Sigmoid colon (tissue), 4 donors: ENCODE measurements around the gene SPACA7.

Experiments used
- POLR2AphosphoS5 ChIP-seq, 4 donors: sonication (generic); formaldehyde crosslinking; IDR thresholded peaks; one replicate each; pipeline ENCODE4 v1.6.1; 2017; ENCODE audit warnings: antibody characterized with exemption in 4 of 4
- TF ChIP-seq, protein P1 (sequence below), 4 experiments: fragments of 450-650 bp in 3 of 4; fragments of 200-600 bp in 1 of 4; IDR thresholded peaks; one replicate each; pipeline ENCODE4 v1.5.1; 2016 to 2019; ENCODE audit warnings: antibody characterized with exemption in 4 of 4, mild to moderate bottlenecking in 3 of 4, moderate library complexity in 2 of 4

DNA sequence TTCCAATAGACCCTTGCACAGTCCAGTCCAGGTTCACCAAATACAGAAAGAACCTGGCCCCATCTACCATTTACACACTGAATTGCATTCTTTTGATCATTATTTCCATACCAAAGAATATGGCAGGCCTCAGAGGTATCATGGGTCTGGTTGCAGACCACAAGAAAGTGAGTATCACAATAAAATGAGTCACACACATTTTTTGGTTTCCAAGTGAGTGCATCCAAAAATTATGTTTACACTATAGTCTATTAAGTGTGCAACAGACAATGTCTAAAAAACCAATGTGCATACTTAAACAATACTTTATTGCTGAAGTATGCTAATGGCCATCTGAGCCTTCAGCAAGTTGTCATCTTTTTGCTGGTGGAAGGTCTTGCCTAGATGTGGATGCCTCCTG, 105.3 kb downstream of the SPACA7 start:
- TF ChIP-seq POLR2AphosphoS5 (IDR thresholded peaks at IDR 0.05) = no peak
- TF ChIP-seq, protein P1, sequence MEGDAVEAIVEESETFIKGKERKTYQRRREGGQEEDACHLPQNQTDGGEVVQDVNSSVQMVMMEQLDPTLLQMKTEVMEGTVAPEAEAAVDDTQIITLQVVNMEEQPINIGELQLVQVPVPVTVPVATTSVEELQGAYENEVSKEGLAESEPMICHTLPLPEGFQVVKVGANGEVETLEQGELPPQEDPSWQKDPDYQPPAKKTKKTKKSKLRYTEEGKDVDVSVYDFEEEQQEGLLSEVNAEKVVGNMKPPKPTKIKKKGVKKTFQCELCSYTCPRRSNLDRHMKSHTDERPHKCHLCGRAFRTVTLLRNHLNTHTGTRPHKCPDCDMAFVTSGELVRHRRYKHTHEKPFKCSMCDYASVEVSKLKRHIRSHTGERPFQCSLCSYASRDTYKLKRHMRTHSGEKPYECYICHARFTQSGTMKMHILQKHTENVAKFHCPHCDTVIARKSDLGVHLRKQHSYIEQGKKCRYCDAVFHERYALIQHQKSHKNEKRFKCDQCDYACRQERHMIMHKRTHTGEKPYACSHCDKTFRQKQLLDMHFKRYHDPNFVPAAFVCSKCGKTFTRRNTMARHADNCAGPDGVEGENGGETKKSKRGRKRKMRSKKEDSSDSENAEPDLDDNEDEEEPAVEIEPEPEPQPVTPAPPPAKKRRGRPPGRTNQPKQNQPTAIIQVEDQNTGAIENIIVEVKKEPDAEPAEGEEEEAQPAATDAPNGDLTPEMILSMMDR (IDR thresholded peaks at IDR 0.05) = no peak
